GM19035 (cell line): Measurements from ENCODE around the gene RPL22L1.
"Not testable (repeated sequence)": the region's sequence is repeated elsewhere in the genome, so short reads cannot be mapped to it uniquely, and the experiment has no call there.

Experiments
- ATAC-seq: cut with Tn5 transposase; IDR thresholded peaks from one replicate; pipeline ENCODE4 v1.9.1; 2021; ENCODE audit not compliant: unreplicated experiment

The RPL22L1 gene

DNA sequence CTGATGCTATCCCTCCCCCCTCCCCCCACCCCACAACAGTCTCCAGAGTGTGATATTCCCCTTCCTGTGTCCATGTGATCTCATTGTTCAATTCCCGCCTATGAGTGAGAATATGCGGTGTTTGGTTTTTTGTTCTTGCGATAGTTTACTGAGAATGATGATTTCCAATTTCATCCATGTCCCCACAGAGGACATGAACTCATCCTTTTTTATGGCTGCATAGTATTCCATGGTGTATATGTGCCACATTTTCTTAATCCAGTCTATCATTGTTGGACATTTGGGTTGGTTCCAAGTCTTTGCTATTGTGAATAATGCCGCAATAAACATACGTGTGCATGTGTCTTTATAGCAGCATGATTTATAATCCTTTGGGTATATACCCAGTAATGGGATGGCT lies 8.7 kb upstream of the RPL22L1 start:
- not testable (repeated sequence) for ATAC-seq

DNA sequence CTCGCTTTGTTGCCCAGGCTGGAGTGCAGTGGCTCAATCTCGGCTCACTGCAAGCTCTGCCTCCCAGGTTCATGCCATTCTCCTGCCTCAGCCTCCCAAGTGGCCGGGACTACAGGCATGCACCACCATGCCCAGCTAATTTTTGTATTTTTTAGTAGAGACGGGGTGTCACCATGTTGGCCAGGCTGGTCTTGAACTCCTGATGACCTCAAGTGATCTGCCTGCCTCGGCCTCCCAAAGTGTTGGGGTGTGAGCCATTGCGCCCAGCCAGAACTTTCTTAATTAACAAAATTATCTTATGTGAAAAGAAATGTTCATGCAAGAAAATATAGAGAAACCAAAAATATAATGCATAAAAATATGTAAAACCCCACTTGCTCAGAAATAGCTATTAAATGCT lies 7.3 kb upstream of the RPL22L1 start:
- not testable (repeated sequence) for ATAC-seq

DNA sequence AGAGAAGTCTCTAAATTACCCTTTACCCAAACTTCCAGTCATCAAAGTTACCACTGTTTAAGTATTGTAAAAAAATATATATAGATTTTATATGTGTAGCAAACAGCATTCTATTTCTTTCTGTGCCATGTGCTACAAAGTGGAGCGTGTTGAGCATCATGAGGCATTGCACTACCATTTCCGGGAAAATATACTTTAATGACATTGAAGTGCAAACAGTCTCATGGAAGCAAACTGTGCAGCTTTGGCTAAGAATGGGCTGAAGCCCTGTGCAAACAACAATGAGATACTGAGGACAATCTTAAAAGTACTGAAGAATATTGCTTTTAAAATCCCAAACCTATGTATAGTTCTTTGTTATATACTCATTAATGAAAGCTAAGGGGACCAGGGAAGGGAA lies 6.5 kb upstream of the RPL22L1 start:
- no peak for ATAC-seq

DNA sequence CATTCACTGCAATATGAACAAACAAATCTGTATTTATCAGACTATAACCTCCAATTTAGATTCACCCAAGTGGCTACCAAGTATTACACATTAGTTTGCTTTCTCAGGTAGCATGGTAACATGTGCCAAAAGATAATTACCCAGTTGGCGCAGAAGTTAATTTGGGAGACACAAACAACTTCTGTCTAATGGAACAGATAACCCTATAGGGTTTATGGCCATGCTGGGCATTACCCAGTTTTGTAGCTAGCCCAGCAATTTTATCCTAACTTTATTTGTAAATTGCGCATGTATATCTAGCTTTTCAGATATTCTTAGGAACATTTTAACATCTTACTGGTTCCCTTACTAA lies 780 bp downstream of the RPL22L1 start:
- no peak for ATAC-seq

DNA sequence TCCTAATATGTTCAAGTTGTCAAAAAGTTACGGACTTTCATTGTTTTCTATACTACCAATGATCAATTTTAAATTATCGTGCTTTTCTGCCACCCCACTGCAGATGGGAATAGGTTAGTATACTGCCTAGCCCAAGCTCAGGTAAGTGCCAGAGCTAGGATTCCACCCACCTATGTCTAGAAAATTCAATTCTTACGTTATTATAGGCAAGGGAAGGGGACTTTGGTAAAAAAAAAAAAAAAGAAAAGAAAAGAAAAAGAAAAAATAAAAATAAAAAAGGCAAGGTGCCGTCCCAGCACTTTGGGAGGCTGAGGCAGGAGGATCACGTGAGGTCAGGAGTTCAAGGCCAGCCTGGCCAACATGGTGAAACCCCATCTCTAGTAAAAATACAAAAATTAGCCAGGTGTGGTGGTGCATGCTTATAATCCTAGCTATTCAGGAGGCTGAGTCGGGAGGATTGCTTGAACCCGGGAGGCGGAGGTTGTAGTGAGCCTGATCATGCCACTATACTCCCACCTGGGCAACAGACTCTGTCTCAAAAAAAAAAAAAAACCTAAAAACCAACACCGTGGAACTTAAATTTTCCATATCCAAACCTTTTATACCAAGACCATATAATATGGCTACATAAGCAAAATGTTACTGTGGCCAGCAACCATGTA lies 1.3 kb downstream of the RPL22L1 start:
- no peak for ATAC-seq

DNA sequence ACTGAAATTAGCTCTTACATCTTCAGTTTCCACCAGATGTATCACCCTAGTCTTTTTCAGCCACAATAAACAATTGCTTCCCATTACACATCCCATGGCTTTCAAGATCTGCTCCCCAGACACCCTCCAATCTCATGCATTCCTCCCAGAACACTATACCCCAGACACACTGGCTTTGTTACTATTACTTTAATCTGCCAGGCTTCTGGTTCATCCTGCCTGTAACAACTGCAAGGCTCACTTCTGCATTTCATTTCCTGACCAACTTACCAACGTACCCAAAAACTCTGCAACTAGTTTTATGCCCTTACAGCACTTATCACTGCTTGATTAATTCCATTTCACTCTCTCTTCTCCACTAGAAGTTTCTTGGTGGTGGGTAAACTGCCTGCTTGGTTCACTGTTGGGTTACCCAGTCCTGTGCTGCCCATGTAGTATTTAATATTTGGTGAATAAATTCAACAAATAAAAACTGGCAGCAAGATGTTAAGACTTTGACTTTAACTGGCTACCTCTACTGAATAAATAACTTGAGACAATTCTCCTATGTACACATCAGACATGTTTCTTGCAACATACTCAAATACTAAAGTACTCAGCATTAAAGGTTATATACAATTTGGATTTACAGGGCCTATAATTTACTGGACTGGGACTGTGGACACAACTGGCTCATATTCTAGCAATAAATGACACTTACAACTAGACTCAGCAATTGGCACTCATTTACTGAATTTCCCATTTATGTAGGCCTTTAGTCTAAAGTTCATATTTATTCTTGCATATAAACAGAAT lies 2.7 kb downstream of the RPL22L1 start:
- no peak for ATAC-seq

DNA sequence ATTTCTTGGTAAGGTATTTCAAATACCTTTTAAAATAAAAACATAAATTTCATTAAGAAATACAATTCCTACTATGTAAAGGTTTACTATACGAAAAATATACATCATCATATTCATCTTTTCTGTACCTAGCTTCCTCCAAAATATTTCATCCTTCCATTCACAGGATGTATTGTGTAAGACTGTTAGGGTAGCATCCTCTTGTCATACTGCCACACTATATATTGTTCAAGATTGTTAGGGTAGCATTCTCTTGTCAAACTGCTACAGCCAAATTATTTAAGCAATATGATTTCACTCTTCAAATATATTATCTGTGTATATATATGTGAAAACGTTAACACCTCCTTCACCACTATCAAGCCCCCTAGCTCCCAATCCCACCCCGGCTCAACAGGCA lies 3.5 kb downstream of the RPL22L1 start:
- no peak for ATAC-seq

DNA sequence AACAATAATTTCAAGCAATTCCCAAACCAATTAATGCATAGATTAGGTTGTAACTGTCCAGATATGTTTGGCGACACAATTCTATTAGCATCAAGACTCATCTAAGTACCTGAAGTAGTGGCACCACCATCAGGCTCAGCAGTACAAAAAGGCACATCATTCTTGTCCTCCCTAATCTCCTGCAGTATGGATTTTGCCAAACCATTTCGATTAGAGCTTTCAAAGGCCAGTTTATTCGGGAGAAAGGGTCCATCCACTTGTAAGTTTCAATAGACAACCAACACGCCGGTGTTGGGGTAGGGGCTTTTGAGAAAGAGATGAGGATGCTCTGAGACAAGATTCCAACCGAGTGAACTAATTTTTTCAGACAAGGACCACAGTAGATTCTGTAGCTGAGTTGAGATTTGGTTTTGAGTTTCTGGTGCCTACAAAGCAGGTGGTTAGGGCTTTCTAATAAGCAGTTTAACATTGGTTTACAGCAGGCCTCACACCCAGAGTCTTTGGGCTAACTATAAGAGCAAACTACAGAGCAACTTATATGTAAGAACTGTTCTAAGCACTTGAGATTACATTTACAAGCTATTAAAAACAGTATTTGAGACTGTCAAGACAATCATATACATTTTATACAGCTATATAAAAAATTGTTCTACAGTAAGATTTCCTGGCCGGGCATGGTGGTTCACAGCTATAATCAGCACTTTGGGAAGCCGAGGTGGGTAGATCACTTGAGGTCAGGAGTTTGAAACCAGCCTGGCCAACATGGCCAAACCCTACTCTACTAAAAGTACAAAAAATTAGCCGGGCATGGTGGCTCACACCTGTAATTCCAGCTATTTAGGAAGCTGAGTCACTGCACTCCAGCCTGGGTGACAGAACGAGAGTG lies 4.5 kb downstream of the RPL22L1 start:
- ATAC-seq = no peak

DNA sequence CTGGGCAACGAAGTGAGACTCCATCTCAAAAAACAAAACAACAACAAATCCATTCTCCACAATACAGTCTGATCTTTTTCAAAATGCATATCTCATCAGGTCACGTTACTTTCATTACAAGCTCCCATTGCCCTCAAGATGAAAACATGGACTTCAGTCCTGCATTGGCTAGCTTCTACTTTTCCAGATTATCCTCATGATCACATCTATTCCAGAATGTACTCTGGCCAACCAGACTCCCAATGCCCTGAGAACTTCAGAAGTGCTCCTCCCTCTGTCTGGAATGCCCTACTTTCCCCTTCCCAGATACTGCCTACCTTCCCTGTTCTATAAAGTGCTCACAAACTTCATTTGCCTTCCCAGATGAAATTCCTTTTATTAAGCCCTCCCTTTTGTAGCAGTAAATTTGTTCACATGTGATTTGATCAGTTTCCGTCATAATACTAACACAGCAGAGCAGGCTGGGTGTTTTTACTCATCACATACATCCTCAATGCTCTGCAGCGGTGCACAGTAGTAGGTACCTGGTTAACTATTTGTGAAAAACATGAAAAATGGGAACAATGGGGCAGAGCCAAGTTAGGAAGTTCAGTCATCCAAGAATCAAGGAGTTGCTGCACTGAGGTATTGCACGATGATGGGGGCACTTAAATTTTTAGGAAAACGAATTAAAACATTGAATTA lies 5.3 kb downstream of the RPL22L1 start:
- ATAC-seq = no peak

DNA sequence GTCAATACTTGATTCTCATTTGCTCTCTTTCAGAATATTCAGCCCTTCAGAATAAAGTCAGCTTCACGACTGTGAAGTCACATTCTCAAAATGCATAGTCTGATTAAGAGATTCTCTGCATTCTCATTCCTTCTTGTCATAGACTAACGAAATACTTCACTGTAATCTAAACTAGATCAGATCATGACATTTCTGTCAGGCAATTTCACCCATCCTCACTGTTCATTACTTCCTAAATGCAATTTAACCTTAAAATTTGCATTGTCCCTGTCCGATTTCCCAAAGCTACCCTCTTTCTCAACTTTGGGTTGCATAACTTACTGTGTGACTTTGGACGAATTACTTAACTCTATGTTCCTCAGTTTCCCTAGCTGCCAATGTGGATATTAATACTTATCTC lies 6.2 kb downstream of the RPL22L1 start:
- ATAC-seq = no peak

DNA sequence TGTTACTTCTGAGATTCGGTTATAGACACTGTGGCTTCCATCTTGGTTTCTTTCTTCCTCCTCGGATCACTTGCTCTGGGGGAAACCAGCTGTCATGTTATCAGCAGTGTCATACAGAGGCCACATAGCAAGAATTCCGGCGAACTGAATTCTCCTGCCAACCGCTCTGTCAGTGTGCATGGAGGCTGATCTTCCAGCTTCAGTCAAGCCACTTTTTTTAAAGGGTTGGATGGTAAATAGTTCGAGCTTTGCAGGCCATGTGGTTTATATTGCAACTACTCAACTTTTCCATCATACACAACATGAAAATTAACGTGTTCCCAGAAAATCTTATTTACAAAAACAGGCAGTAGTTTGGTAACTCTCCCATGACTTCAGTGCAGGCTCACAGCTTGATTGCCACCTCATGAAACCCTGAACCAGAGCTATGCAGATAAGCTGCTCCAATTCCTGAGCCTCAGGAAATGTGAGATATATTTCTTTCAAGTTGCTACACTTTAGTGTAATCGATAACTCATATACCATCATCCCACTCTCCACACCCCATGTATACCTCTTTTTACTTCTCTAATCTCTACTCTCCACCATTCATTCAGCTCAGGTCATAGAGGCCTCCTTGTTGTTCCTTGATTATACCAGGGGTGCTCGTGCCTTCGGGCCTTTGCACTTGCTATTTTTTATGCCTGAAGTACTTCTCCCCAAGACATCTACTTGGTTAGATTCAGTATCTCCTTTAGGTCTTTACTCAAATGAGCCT lies 7.2 kb downstream of the RPL22L1 start:
- no peak for ATAC-seq

DNA sequence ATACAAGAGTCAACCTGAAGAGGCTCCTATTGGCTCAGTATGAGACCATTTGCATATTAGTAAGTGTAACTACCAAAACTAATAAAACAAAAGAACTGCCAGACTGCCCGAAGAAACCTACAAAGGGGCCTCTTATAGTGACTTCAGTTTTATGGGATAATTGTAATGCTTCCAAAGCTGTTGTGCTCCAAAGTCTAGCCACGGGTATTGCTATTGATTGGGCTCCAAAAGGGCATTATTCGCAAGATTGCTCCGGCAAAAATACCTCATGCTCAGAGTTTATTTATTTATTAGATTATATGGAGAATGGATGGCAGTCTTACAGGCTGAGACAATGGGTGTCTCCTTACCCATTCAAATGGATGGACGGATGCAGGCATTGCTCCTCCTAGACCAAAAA lies 11.4 kb downstream of the RPL22L1 start:
- no peak for ATAC-seq

DNA sequence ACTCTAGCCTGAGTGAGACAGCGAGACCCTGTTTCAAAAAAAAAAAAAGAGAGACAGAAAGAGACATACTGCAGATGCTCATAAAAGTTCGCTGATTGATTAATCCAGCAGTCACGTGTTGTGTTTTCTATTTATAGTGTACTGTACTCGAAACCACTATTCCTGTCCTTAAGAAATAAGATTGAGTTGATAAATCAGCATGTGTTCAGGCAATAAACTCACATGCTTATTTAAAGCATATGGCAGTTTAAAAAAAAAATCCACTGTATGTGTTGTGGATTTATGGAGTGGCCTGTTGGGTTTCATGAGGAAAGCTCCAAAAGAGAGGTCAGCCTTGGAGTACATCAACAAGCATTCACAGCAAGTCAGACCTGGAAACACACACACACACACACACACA lies 17.7 kb downstream of the RPL22L1 start:
- no peak for ATAC-seq

DNA sequence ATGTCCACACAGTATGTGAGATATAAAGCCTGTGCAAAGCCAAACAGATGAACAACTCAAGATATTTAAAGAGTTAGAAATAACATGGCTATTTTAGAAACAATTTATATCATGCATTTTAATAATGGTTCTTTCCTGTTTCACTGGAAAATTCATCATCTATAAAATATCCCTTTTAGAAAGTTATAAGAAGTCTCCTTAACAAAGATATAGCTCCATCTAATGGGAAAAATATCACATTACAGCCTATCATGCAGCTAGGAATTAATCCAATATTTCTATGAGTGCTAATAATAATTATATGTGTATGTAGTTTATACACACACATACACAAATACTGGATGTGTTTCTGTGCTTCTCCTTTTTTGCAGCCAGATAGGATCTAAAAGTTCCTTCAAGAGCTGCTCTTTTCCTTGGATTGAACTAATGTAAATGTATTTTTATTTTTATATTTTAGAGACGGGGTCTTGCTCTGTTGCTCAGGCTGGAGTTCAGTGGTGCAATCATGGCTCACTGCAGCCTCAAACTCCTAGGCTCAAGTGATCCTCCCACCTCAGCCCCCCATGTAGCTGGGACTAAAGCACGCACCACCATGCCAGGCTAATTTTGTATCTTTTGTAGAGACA lies 21.6 kb downstream of the RPL22L1 start:
- ATAC-seq = no peak

DNA sequence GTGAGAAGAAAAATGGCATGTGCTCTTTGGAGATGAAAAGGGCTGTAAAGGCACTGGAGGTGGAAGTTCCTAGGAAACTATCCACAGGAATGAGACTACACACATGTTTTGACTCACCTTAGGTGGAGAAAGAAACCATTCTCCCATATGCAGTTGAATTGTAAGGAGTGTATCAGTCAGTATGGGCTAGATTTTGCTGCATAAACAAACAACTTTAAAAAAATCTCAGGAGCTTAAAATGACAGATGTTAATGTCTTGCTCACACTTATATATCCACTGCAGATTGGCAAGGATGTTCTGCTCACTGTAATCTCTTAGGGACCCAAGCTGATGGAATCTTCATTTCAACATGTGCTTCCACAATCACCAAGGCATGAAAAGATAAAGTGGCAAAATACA lies 25.6 kb downstream of the RPL22L1 start:
- no peak for ATAC-seq

DNA sequence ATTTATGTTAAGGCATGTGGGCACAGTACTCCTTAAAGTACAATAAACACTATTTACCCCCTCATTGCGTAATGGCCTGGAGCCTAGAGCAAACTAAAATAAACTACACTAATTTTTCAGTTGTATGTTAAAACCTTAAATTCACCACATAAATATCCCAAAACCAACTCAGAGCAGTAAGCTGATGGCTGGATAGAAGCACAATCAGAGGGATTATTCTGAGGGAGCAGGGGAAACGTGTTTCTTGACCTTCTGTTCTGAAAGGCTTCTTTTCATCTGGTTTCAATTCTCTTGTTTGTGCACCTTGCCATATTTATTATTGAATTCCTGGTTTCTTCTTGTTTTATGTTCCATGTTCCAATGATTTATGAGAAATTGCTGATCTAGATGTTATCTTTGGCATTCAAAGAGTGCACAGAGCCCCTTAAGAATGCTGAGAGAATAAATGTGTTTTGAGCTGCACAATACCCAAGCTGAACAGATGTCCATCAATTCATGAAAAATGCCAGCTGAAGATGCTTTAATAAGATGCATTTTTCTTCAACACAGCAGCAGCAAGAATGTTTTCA lies 29.6 kb downstream of the RPL22L1 start:
- ATAC-seq = no peak

DNA sequence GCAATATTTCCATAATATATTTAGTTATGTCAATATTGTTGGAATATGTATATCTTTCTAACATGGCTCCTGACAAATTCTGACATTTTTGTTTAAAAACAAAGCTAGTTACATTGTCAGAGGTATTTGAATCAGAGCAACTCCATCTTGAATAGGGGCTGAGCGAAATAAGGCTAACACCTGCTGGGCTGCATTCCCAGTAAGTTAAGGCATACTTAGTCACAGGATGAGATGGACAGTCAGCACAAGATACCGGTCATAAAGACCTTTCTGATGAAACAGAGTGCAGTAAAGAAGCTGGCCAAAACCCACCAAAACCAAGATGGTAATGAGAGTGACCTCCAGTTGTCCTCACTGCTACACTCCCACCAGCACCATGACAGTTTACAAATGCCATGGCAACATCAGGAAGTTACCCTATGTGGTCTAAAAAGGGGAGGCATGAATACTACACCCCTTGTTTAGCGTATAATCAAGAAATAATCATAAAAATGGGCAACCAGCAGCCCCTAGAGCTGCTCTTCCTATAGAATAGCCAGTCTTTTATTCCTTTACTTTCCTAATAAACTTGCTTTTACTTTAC lies 30.4 kb downstream of the RPL22L1 start:
- ATAC-seq = no peak

DNA sequence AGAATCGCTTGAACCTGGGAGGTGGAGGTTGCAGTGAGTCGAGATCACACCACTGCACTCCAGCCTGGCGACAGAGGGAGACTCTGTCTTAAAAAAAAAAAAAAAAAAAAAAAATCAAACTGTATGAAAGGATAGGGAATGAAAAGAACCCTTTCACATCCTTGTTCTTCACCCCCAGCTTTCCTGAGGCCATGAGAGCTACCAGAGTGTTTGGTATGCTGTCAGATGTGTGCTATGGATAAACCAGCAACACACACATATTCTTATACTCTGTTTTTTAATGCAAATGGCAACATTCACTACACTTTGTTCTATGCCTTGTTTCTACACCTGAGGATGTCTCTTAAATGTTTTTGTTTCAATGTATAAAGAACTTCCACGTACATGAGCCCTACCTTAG lies 33.5 kb downstream of the RPL22L1 start:
- ATAC-seq = no peak

DNA sequence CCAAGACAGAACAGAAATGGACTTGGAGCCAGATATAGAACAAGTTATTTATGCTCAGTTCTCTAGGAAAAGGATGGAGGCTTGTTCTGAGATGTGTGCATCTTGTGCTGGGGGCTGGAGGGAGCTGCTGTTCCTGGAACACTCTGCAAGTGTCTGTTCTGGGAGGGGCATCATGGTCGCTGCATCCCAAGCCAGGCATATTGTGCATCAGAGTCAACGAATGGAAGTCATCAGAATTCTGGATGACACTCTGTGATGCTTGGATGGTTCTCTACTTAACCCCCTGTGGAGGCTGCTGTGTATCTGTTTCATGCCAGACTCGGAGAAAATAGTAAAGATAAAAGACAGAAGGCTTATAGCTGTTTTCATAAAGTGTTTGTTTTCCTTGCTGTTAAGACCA lies 34.7 kb downstream of the RPL22L1 start:
- no peak for ATAC-seq
